22Rv1 (cell line): ENCODE measurements around the gene VAT1.
"Not testable (repeated sequence)": the region's sequence is repeated elsewhere in the genome, so short reads cannot be mapped to it uniquely, and the experiment has no call there.

Source experiments
- H3K27ac ChIP-seq: fragments of 450-650 bp; 2 replicates; pipeline ENCODE4 v1.5.1; 2017
- CTCF ChIP-seq: fragments of 450-650 bp; IDR thresholded peaks from 2 replicates; pipeline ENCODE4 v1.5.1; 2017; ENCODE audit warnings: mild to moderate bottlenecking
- ZFX ChIP-seq: fragments of 450-650 bp; IDR thresholded peaks from 2 replicates; pipeline ENCODE4 v1.6.1; 2017; ENCODE audit warnings: antibody characterized with exemption, borderline replicate concordance

The VAT1 gene

DNA sequence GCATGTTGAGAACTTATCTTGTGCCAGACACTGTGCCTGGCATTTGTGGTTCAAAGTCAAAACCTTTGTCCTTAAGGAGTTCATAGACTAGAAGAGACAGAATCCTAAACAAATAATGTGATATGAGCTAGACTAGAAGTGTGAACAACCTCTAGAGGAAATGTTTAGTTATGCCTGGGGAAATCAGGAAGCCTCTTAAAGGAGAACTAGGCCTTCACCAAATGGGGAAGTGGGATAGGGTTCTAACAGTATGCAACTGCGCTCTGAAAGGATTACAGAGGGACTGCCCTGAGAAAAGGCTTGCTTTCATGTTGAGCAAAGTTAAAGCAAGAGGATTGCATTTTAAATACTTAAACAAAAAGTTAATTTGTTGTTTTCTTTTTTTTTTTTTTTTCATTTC is 37.0 kb downstream of the VAT1 start:
- no peak overlapping the region for H3K27ac ChIP-seq
- TF ChIP-seq CTCF (no peak), ZFX (no peak)

- peak overlapping the region; percentile 95 for H3K27ac ChIP-seq
- no peak for TF ChIP-seq CTCF
- TF ChIP-seq ZFX = no peak
Observed at GRCh38 chr17:42982266-42982665, 39.9 kb downstream of the VAT1 start.

GRCh38 chr17:42980766-42981397 is 41.3 kb downstream of the VAT1 start:
- peak overlapping the region; percentile 95 for H3K27ac ChIP-seq
- peak; percentile 62 for TF ChIP-seq CTCF
- no peak for TF ChIP-seq ZFX

GRCh38 chr17:42980274-42980765 is 41.9 kb downstream of the VAT1 start, which contains the start of gene RUNDC1:
TSS of gene RUNDC1 (plus strand) at chr17:42980565. CDS start at chr17:42980577, 12 bp downstream.
- TF ChIP-seq CTCF (no peak), ZFX (no peak)

GRCh38 chr17:42979511-42980273 is 42.5 kb downstream of the VAT1 start, which contains the start of gene PTGES3L:
TSS of gene PTGES3L (minus strand) at chr17:42980080. CDS start at chr17:42980053, 27 bp downstream.
- no peak for TF ChIP-seq CTCF
- no peak for TF ChIP-seq ZFX
- peak within 1 kb of the TSS; percentile 95 for H3K27ac ChIP-seq

More at GRCh38 chr17:42980274-42980765, 41.9 kb downstream of the VAT1 start, which contains the start of gene RUNDC1:
- peak within 1 kb of the TSS; percentile 95 for H3K27ac ChIP-seq

DNA sequence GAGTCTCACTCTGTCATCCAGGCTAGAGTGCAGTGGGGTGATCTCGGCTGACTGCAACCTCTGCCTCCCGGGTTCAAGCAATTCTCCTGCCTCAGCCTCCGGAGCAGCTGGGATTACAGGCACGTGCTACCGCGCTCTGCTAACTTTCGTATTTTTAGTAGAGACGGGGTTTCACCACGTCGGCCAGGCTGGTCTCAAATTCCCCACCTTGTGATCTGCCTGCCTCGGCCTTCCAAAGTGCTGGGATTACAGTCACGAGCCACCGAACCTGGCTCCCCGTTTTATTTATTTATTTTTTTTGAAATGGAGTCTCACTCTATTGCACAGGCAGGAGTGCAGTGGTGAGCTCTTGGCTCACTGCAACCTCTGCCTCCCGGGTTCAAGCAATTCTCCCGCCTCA is 46.5 kb downstream of the VAT1 start:
- H3K27ac ChIP-seq = not testable (repeated sequence)

GRCh38 chr17:42975265-42975664 is 46.9 kb downstream of the VAT1 start:
- H3K27ac ChIP-seq = no peak overlapping the region
- TF ChIP-seq ZFX = no peak

DNA sequence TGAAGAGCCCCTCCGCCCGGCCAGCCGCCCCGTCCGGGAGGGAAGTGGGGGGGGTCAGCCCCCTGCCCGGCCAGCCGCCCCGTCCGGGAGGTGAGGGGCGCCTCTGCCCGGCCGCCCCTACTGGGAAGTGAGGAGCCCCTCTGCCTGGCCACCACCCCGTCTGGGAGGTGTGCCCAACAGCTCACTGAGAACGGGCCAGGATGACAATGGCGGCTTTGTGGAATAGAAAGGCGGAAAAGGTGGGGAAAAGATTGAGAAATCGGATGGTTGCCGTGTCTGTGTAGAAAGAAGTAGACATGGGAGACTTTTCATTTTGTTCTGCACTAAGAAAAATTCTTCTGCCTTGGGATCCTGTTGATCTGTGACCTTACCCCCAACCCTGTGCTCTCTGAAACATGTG is 48.9 kb downstream of the VAT1 start:
- not testable (repeated sequence) for H3K27ac ChIP-seq
